ENCODE results near the gene OR2AK2. TPM values are rescaled to one million over a fixed set of nuclear protein-coding genes. Genes with fewer than 3 reads are reported as not detected.

The OR2AK2 gene
- total RNA-seq, 1 experiment from 2014 or later: 0.22 TPM

GRCh38 chr1:247942624-247943023, 22.4 kb upstream of the OR2AK2 start:
- Histone ChIP-seq H2AFZ (ENCODE audit: low read length) (no peak overlapping the region), H3K4me3 (ENCODE audit: low read length) (no peak overlapping the region), H3K4me2 (ENCODE audit: low read depth, low read length, poor library complexity, severe bottlenecking) (no peak overlapping the region), H3K4me1 (ENCODE audit: low read length) (no peaks in the 10 kb centered on the region), H3K27me3 (ENCODE audit: low read length) (no peaks in the 10 kb centered on the region), H3K79me2 (ENCODE audit: low read length) (no peaks in the 10 kb centered on the region), H3K36me3 (ENCODE audit: insufficient read depth, low read length) (no peaks in the 10 kb centered on the region), H3K27ac (ENCODE audit: low read length) (no peak overlapping the region), H3K9me2 (replicated peaks; ENCODE audit: insufficient read depth, low read length) (no peaks in the 10 kb centered on the region), H3K9ac (ENCODE audit: low read length) (no peak overlapping the region), H4K20me1 (ENCODE audit: insufficient read depth, low read depth, low read length) (no peaks in the 10 kb centered on the region), H3K9me3 (ENCODE audit: low read length) (no peaks in the 10 kb centered on the region)
- DNase-seq: no peak

GRCh38 chr1:247948558-247948957, 16.5 kb upstream of the OR2AK2 start, which contains the start of gene OR2L8:
TSS of gene OR2L8 (plus strand) at chr1:247948858. CDS start at chr1:247948858, 0 bp downstream.
- no peaks in the 10 kb centered on the region for H3K9me2 ChIP-seq (replicated peaks; ENCODE audit: insufficient read depth, low read length)
- H3K9ac ChIP-seq (ENCODE audit: low read length): no peak within 1 kb of the TSS
- H3K4me2 ChIP-seq (ENCODE audit: low read depth, low read length, poor library complexity, severe bottlenecking): no peak within 1 kb of the TSS
- no peaks in the 10 kb centered on the region for H3K36me3 ChIP-seq (ENCODE audit: insufficient read depth, low read length)
- H3K4me3 ChIP-seq (ENCODE audit: low read length): no peak within 1 kb of the TSS
- no peaks in the 10 kb centered on the region for H4K20me1 ChIP-seq (ENCODE audit: insufficient read depth, low read depth, low read length)
- no peaks in the 10 kb centered on the region for H3K4me1 ChIP-seq (ENCODE audit: low read length)
- DNase-seq: no peak
- H3K79me2 ChIP-seq (ENCODE audit: low read length): no peaks in the 10 kb centered on the region
- H3K9me3 ChIP-seq (ENCODE audit: low read length): no peaks in the 10 kb centered on the region; the same call in 1 of the 2 replicates
- no peak within 1 kb of the TSS for H3K27ac ChIP-seq (ENCODE audit: low read length)
- no peak within 1 kb of the TSS for H2AFZ ChIP-seq (ENCODE audit: low read length)
- H3K27me3 ChIP-seq (ENCODE audit: low read length): no peaks in the 10 kb centered on the region

GRCh38 chr1:247953408-247953807, 11.6 kb upstream of the OR2AK2 start:
- Histone ChIP-seq H3K4me1 (ENCODE audit: low read length) (no peaks in the 10 kb centered on the region), H3K36me3 (ENCODE audit: insufficient read depth, low read length) (no peaks in the 10 kb centered on the region), H2AFZ (ENCODE audit: low read length) (no peak overlapping the region), H3K4me3 (ENCODE audit: low read length) (no peak overlapping the region), H3K9ac (ENCODE audit: low read length) (no peak overlapping the region), H3K9me3 (ENCODE audit: low read length) (no peaks in the 10 kb centered on the region; the same call in 1 of the 2 replicates), H3K79me2 (ENCODE audit: low read length) (no peaks in the 10 kb centered on the region), H3K9me2 (replicated peaks; ENCODE audit: insufficient read depth, low read length) (no peaks in the 10 kb centered on the region), H3K4me2 (ENCODE audit: low read depth, low read length, poor library complexity, severe bottlenecking) (no peak overlapping the region), H4K20me1 (ENCODE audit: insufficient read depth, low read depth, low read length) (no peaks in the 10 kb centered on the region), H3K27me3 (ENCODE audit: low read length) (no peaks in the 10 kb centered on the region), H3K27ac (ENCODE audit: low read length) (no peak overlapping the region)
- no peak for DNase-seq

- no peak overlapping the region for H2AFZ ChIP-seq (ENCODE audit: low read length)
- no peaks in the 10 kb centered on the region for H3K27me3 ChIP-seq (ENCODE audit: low read length)
- no peaks in the 10 kb centered on the region for H3K9me3 ChIP-seq (ENCODE audit: low read length)
- H3K79me2 ChIP-seq (ENCODE audit: low read length): no peaks in the 10 kb centered on the region
- no peaks in the 10 kb centered on the region for H3K4me1 ChIP-seq (ENCODE audit: low read length)
- H3K27ac ChIP-seq (ENCODE audit: low read length): no peak overlapping the region
- no peak overlapping the region for H3K9ac ChIP-seq (ENCODE audit: low read length)
- no peaks in the 10 kb centered on the region for H3K9me2 ChIP-seq (replicated peaks; ENCODE audit: insufficient read depth, low read length)
- DNase-seq: no peak
- no peak overlapping the region for H3K4me2 ChIP-seq (ENCODE audit: low read depth, low read length, poor library complexity, severe bottlenecking)
- no peaks in the 10 kb centered on the region for H3K36me3 ChIP-seq (ENCODE audit: insufficient read depth, low read length)
- H3K4me3 ChIP-seq (ENCODE audit: low read length): no peak overlapping the region
- no peaks in the 10 kb centered on the region for H4K20me1 ChIP-seq (ENCODE audit: insufficient read depth, low read depth, low read length)
These were observed 3.2 kb upstream of the OR2AK2 start for GRCh38 chr1:247961791-247962190.

GRCh38 chr1:247962911-247963588, 2.0 kb upstream of the OR2AK2 start:
- H3K9ac ChIP-seq (ENCODE audit: low read length): no peak overlapping the region
- no peak overlapping the region for H3K4me2 ChIP-seq (ENCODE audit: low read depth, low read length, poor library complexity, severe bottlenecking)
- H3K79me2 ChIP-seq (ENCODE audit: low read length): no peaks in the 10 kb centered on the region
- H2AFZ ChIP-seq (ENCODE audit: low read length): no peak overlapping the region
- H3K4me1 ChIP-seq (ENCODE audit: low read length): no peaks in the 10 kb centered on the region
- no peak overlapping the region for H3K4me3 ChIP-seq (ENCODE audit: low read length)
- H3K27me3 ChIP-seq (ENCODE audit: low read length): no peaks in the 10 kb centered on the region
- no peak overlapping the region for H3K27ac ChIP-seq (ENCODE audit: low read length)
- no peaks in the 10 kb centered on the region for H3K36me3 ChIP-seq (ENCODE audit: insufficient read depth, low read length)
- no peaks in the 10 kb centered on the region for H3K9me3 ChIP-seq (ENCODE audit: low read length)
- H3K9me2 ChIP-seq (replicated peaks; ENCODE audit: insufficient read depth, low read length): no peaks in the 10 kb centered on the region
- no peaks in the 10 kb centered on the region for H4K20me1 ChIP-seq (ENCODE audit: insufficient read depth, low read depth, low read length)
- DNase-seq: no peak

GRCh38 chr1:247966532-247967204, 1.6 kb downstream of the OR2AK2 start:
- Histone ChIP-seq H3K36me3 (ENCODE audit: insufficient read depth, low read length) (no peaks in the 10 kb centered on the region), H3K4me1 (ENCODE audit: low read length) (no peaks in the 10 kb centered on the region), H3K9me2 (replicated peaks; ENCODE audit: insufficient read depth, low read length) (no peaks in the 10 kb centered on the region), H3K79me2 (ENCODE audit: low read length) (no peaks in the 10 kb centered on the region), H3K9me3 (ENCODE audit: low read length) (0 out of 2 replicates have a peak, but pooled peaks cover 4% of the 10 kb centered on the region), H3K27ac (ENCODE audit: low read length) (no peak overlapping the region), H3K4me2 (ENCODE audit: low read depth, low read length, poor library complexity, severe bottlenecking) (no peak overlapping the region), H3K9ac (ENCODE audit: low read length) (no peak overlapping the region), H3K4me3 (ENCODE audit: low read length) (no peak overlapping the region), H3K27me3 (ENCODE audit: low read length) (no peaks in the 10 kb centered on the region), H2AFZ (ENCODE audit: low read length) (no peak overlapping the region), H4K20me1 (ENCODE audit: insufficient read depth, low read depth, low read length) (no peaks in the 10 kb centered on the region)
- no peak for DNase-seq

GRCh38 chr1:247992986-247993385, 28.0 kb downstream of the OR2AK2 start:
- Histone ChIP-seq H4K20me1 (ENCODE audit: insufficient read depth, low read depth, low read length) (no peaks in the 10 kb centered on the region), H3K27ac (ENCODE audit: low read length) (no peak overlapping the region), H3K4me1 (ENCODE audit: low read length) (no peaks in the 10 kb centered on the region), H3K4me2 (ENCODE audit: low read depth, low read length, poor library complexity, severe bottlenecking) (no peak overlapping the region), H3K36me3 (ENCODE audit: insufficient read depth, low read length) (no peaks in the 10 kb centered on the region), H3K4me3 (ENCODE audit: low read length) (no peak overlapping the region), H3K27me3 (ENCODE audit: low read length) (no peaks in the 10 kb centered on the region), H3K9me2 (replicated peaks; ENCODE audit: insufficient read depth, low read length) (no peaks in the 10 kb centered on the region; the same call in 1 of the 2 replicates), H3K9ac (ENCODE audit: low read length) (no peak overlapping the region), H2AFZ (ENCODE audit: low read length) (no peak overlapping the region), H3K79me2 (ENCODE audit: low read length) (no peaks in the 10 kb centered on the region), H3K9me3 (ENCODE audit: low read length) (peaks cover 11% of the 10 kb centered on the region)
- DNase-seq: no peak

- Histone ChIP-seq H3K27ac (ENCODE audit: low read length) (no peak overlapping the region), H3K79me2 (ENCODE audit: low read length) (no peaks in the 10 kb centered on the region), H3K9me3 (ENCODE audit: low read length) (peaks cover 11% of the 10 kb centered on the region), H4K20me1 (ENCODE audit: insufficient read depth, low read depth, low read length) (no peaks in the 10 kb centered on the region), H3K4me2 (ENCODE audit: low read depth, low read length, poor library complexity, severe bottlenecking) (no peak overlapping the region), H3K9ac (ENCODE audit: low read length) (no peak overlapping the region), H3K4me3 (ENCODE audit: low read length) (no peak overlapping the region), H3K36me3 (ENCODE audit: insufficient read depth, low read length) (no peaks in the 10 kb centered on the region), H3K9me2 (replicated peaks; ENCODE audit: insufficient read depth, low read length) (no peaks in the 10 kb centered on the region), H3K4me1 (ENCODE audit: low read length) (no peaks in the 10 kb centered on the region), H2AFZ (ENCODE audit: low read length) (no peak overlapping the region), H3K27me3 (ENCODE audit: low read length) (no peaks in the 10 kb centered on the region)
- DNase-seq: no peak
These were observed 33.8 kb downstream of the OR2AK2 start for GRCh38 chr1:247998811-247999210.
